HT1080 (cell line): ENCODE results near the gene CDH4. TPM values are rescaled to one million over a fixed set of nuclear protein-coding genes. Genes with fewer than 3 reads are reported as not detected.

ENCODE experiments used
- DNase-seq: peaks from one replicate; pipeline ENCODE4 v3.0.0-alpha.2; 2015; ENCODE audit warnings: low read depth
- polyA plus RNA-seq, 2 experiments: library from polyadenylated mRNA; depleted of rRNA; stranded (reverse); fragments of >200 nt; gene quantifications; 2 replicates each; pipeline ENCODE4 v1.2.3, GENCODE V29; 2015
- total RNA-seq: library from RNA; depleted of rRNA; stranded (reverse); fragments of >200 nt; shearing (Covaris generic); gene quantifications from 2 replicates; pipeline ENCODE4 v1.2.3, GENCODE V29; 2014; rRNA removed

CDH4 gene
- 9.0 and 10.8 TPM in 2 replicates for total RNA-seq
- polyA plus RNA-seq (2015; cell fraction: cytosol; rRNA removed), result 2.3 and 2.4 TPM in 2 replicates
- 3.3 TPM in 2 replicates for polyA plus RNA-seq (2015; cell fraction: nucleus; rRNA removed)

GRCh38 chr20:61251529-61252393 lies at the start of gene CDH4:
Gene CDH4 (plus strand): TSS chr20:61252261.
- no peak for DNase-seq

DNA sequence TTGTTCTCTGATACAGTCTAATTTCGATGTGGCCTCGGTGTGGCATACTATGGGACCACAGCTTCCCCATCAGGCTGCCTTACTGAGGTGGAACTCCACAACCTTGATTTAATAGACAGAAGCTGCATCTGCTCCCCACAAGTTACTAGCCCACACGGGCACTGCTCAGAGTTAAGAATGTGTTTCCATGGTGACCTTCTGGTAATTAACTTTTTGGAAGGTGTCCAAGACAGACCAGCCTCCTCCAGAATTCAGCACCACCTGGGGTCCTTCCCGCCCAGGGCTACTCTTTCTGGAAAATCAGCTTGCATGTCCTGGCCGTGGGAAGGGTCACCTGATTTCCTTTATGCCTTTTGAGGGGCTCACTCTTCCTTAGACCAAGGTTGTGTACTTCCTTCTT lies 48.7 kb upstream of the CDH4 start:
- no peak for DNase-seq

DNA sequence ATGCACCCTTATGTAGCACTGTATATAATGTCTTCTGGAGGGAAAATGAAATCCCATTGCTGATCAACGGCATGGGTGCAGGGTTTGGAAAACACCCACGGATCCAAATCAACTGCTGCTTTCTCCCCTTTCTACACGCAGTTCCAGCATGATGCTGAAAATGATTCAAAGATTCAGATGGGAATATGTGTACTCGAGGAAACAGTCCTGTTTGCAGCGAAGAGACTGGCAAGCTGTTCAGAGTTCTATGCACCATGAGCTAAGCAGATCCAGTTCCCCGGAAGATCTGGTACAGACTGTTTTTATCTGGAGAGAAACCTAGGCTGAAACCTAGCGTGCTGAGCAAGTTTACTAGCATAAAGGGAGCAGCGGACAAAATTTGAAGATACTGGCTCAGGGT lies 47.9 kb upstream of the CDH4 start:
- DNase-seq, result no peak

DNA sequence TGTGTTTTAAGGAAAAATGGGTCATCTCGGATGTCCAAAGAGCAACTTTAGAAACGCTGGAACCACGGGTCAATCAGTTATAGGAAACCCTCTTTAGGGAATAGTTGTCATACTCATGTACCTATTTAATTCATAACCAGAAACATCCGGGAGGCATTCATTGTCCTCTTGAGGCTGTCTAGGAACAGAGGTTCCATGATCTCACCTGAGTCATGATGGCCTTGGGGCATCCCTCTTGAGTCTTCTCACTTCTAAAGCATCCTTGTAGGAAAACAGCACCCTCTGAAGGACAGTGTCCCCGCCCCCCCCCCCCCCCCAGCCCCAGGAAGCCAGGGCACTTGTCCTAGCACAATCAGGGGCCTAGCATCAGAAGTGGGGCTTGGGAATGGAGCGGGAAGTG lies 46.3 kb upstream of the CDH4 start:
- DNase-seq, result no peak

GRCh38 chr20:61210862-61211261 lies 41.2 kb upstream of the CDH4 start:
- no peak for DNase-seq

GRCh38 chr20:61217848-61218247 lies 34.2 kb upstream of the CDH4 start:
- DNase-seq, result no peak

DNA sequence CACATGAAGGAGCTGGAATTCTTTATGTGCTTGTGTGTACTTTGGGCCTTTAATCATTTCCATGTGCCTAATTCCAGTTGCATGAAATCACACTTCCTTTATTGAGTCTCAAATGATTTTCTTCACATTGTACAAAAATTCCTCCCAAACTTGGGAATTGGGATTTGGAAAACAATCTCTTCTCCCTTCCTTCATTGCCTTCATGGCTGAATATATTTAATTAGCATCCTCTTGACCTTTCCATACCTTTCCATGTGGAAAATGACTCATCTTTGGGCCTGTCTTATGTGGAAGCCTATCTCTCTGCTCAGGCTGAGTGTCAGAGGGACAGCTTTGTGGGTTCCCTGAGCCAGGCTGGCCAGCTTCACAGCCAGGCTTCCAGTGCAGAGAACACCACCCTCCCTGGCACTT lies 33.0 kb upstream of the CDH4 start:
- DNase-seq, result peak; percentile 38

DNA sequence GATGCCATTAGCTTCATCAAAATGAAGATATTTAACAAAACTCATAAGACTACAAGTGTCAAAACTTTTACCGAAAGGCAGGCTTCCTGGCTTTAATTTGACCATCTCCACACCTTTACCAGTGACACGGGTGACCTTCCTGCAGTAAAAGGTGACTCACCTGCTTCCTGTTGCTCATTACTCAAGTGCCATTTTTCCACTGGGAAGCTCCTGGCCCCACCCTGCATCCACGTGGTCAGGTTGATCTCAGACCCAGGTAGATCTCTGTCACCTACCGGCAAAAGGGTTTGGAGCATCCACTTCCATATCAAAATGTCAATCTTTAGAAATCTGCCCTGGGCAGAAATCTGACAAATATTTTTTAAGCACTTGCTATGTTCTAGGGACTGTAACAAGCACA lies 31.9 kb upstream of the CDH4 start:
- DNase-seq, result no peak

- no peak for DNase-seq
These were observed 31.3 kb upstream of the CDH4 start for GRCh38 chr20:61220626-61221325.

DNA sequence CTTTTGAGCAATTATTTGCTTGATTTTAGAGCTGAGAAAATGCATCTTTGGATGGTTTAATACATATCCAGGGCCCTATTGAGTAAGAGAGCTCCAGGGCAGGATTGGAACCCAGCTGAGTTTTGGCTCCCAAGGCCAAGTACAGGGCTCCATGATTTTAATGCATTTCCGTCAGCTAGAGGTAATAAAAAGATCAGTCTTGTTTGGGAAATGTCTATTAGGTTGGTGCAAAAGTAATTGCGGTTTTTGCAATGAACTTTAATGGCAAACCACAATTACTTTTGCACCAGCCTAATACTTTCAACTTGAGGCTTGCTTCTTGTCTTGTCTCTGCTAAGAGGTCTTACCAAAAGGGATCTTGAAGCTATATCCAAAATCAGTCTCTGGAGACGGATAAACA lies 29.4 kb upstream of the CDH4 start:
- no peak for DNase-seq

DNA sequence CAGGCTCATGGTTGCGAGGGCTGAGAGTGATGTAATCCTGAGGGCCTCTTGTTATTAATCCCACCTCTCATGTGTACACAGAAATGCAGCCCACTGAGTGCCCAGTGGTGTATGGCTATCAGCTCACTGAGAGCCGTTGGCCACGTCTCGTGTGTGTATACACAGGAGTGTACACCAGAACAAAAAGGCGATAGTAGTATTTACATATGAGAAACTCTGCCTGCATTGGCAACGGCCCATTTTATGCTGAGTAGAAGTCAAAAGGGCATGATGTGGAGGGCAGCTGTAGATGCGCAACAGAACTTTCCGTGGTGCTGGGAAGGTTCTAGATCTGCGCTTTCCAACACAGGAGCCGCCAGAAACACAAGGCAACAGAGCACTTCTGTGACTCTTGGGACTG lies 28.9 kb upstream of the CDH4 start:
- DNase-seq, result no peak

- DNase-seq, result no peak
These were observed 21.9 kb upstream of the CDH4 start for GRCh38 chr20:61230166-61230565.

GRCh38 chr20:61233590-61233989 lies 18.5 kb upstream of the CDH4 start:
- no peak for DNase-seq

- no peak for DNase-seq
These were observed 17.7 kb upstream of the CDH4 start for GRCh38 chr20:61234224-61234890.

- DNase-seq, result no peak
These were observed 15.3 kb upstream of the CDH4 start for GRCh38 chr20:61236713-61237112.

DNA sequence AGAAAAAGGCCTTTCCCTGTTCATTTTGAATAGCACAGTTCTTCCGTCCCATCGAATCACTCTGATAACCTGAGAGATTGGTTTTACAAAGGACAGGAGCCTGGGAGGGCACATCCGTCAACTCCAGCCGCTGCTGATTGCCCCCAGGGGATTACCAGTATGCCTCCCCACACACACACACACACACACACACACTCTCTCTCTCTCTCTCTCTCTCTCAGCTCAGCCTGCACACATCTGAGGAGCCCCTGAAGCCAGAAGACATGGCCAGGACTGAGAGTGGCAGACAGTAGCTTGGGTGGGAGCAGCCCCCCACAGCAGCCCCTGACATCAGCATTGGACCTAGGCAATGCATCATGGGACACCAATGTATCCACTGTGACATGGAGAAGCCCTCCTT lies 13.2 kb upstream of the CDH4 start:
- DNase-seq, result no peak

DNA sequence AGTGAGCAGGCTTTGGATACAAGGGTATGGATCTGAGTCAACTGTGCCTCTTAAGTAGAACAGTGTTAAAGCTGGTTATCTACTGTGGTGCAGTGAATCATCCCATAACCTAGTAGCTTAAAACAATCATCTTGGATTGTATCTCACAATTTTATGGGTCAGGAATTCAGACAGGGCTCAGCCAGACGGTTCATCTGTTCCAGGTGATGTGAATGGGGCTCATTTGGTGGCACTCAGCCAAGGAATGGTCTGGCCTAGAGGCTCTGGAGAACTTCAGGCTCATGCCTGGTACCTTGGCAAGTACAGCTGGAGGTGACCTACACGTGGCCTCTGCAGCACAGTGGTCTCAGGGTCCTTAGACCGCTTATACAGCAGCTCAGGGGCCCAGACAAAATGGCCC lies 11.2 kb upstream of the CDH4 start:
- DNase-seq, result no peak

- no peak for DNase-seq
These were observed 7.8 kb upstream of the CDH4 start for GRCh38 chr20:61244213-61244612.

- no peak for DNase-seq
These were observed 5.8 kb upstream of the CDH4 start for GRCh38 chr20:61246269-61246668.

DNA sequence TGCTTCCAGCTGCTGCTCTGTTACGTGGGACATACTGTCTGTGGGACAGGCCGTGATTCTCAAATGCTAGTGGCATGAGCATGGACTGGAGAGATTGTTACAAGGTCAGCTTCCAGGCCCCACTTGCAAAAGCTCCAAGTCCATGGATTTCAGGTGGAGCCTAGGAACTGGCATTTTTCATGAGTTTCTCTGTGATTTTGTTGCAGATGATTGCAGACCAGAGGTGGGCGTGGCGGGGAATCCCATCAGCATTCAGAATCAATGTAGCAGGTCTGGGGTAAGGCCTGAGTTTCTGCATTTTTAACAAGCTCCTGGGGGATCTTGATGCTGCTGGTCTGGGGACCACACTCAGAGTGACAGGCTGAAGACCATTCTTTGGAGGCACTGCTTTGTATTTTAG lies 2.4 kb upstream of the CDH4 start:
- DNase-seq, result no peak

GRCh38 chr20:61252601-61253263 lies 671 bp downstream of the CDH4 start:
- DNase-seq, result no peak

- DNase-seq, result no peak
These were observed 1.2 kb downstream of the CDH4 start for GRCh38 chr20:61253264-61253639.
